ENCODE measurements around the gene DIP2C. TPM values are rescaled to one million over a fixed set of nuclear protein-coding genes. Genes with fewer than 3 reads are reported as not detected.

The DIP2C gene
- total RNA-seq, 2 experiments from 2014 or later, result 0.85 to 0.95 TPM

- H3K4me1 Mint-ChIP-seq (ENCODE audit: low read depth), result no peaks in the 10 kb centered on the region
- POLR2A ChIA-PET, result no interaction called here
- H3K9me3 Mint-ChIP-seq, result peaks cover 4% of the 10 kb centered on the region
- no peaks in the 10 kb centered on the region for H3K36me3 Mint-ChIP-seq (ENCODE audit: low read depth)
- DNase-seq (no peak), ATAC-seq (no peak)
- intact Hi-C loops (cut with micrococcal nuclease), result no loop called here
- CTCF ChIA-PET, result no interaction called here
- H3K27ac Mint-ChIP-seq, result no peak overlapping the region
- no peak for TF ChIP-seq CTCF (IDR thresholded peaks at IDR 0.05)
- no peak overlapping the region for H3K4me3 Mint-ChIP-seq
- peaks cover 5% of the 10 kb centered on the region for H3K27me3 Mint-ChIP-seq
Measured at GRCh38 chr10:561721-562120, 127.7 kb downstream of the DIP2C start.

- ATAC-seq (no peak), DNase-seq (no peak)
- POLR2A ChIA-PET, result interaction anchor here (0.5 kb wide), 1 partner anchor 896 kb away, joined by 3 read pairs; no protein-coding TSS in a partner anchor
- Mint-ChIP-seq H3K4me1 (ENCODE audit: low read depth) (peaks cover 2% of the 10 kb centered on the region), H3K9me3 (peaks cover 4% of the 10 kb centered on the region), H3K36me3 (ENCODE audit: low read depth) (no peaks in the 10 kb centered on the region), H3K27me3 (peaks cover 9% of the 10 kb centered on the region), H3K27ac (no peak overlapping the region), H3K4me3 (no peak overlapping the region)
- TF ChIP-seq CTCF (IDR thresholded peaks at IDR 0.05), result no peak
- CTCF ChIA-PET, result no interaction called here
- intact Hi-C loops (cut with micrococcal nuclease), result no loop called here
Measured at GRCh38 chr10:560314-560992, 129.0 kb downstream of the DIP2C start.

- no peaks in the 10 kb centered on the region for H3K36me3 Mint-ChIP-seq (ENCODE audit: low read depth)
- ATAC-seq, result no peak
Measured at GRCh38 chr10:559767-560047, 129.8 kb downstream of the DIP2C start.

GRCh38 chr10:558891-559766 lies 130.3 kb downstream of the DIP2C start:
- ATAC-seq, result no peak
- H3K4me1 Mint-ChIP-seq (ENCODE audit: low read depth), result peaks cover 2% of the 10 kb centered on the region
- H3K27me3 Mint-ChIP-seq, result peaks cover 9% of the 10 kb centered on the region
- peaks cover 4% of the 10 kb centered on the region for H3K9me3 Mint-ChIP-seq
- intact Hi-C loops (cut with micrococcal nuclease), result no loop called here
- POLR2A ChIA-PET, result no interaction called here
- H3K36me3 Mint-ChIP-seq (ENCODE audit: low read depth), result no peaks in the 10 kb centered on the region
- H3K27ac Mint-ChIP-seq, result no peak overlapping the region
- DNase-seq, result no peak
- CTCF ChIA-PET, result no interaction called here
- no peak overlapping the region for H3K4me3 Mint-ChIP-seq
- no peak for TF ChIP-seq CTCF (IDR thresholded peaks at IDR 0.05)

More at GRCh38 chr10:559767-560047, 129.8 kb downstream of the DIP2C start:
- CTCF ChIA-PET, result no interaction called here
- no peak overlapping the region for H3K27ac Mint-ChIP-seq
- peaks cover 4% of the 10 kb centered on the region for H3K9me3 Mint-ChIP-seq
- H3K4me3 Mint-ChIP-seq, result no peak overlapping the region
- POLR2A ChIA-PET, result no interaction called here
- DNase-seq, result no peak
- peaks cover 2% of the 10 kb centered on the region for H3K4me1 Mint-ChIP-seq (ENCODE audit: low read depth)
- intact Hi-C loops (cut with micrococcal nuclease), result no loop called here
- peaks cover 9% of the 10 kb centered on the region for H3K27me3 Mint-ChIP-seq
- no peak for TF ChIP-seq CTCF (IDR thresholded peaks at IDR 0.05)

- H3K36me3 Mint-ChIP-seq (ENCODE audit: low read depth), result no peaks in the 10 kb centered on the region
- intact Hi-C loops (cut with micrococcal nuclease), result no loop called here
- TF ChIP-seq CTCF (IDR thresholded peaks at IDR 0.05), result no peak
- H3K27me3 Mint-ChIP-seq, result peaks cover 12% of the 10 kb centered on the region
- no peaks in the 10 kb centered on the region for H3K9me3 Mint-ChIP-seq
- POLR2A ChIA-PET, result no interaction called here
- no peak for DNase-seq
- H3K4me3 Mint-ChIP-seq, result no peak overlapping the region
- CTCF ChIA-PET, result no interaction called here
- no peak overlapping the region for H3K27ac Mint-ChIP-seq
- no peak for ATAC-seq
- peaks cover 2% of the 10 kb centered on the region for H3K4me1 Mint-ChIP-seq (ENCODE audit: low read depth)
Measured at GRCh38 chr10:558364-558763, 131.1 kb downstream of the DIP2C start.
